Left renal cortex interstitium (tissue), 4 donors: ENCODE data around the gene PFN3. TPM values are rescaled to one million over a fixed set of nuclear protein-coding genes. Genes with fewer than 3 reads are reported as not detected.
"Not testable (repeated sequence)": the region's sequence is repeated elsewhere in the genome, so short reads cannot be mapped to it uniquely, and the experiment has no call there.

Experiments
- DNase-seq, 4 donors: peaks; one replicate each; pipeline ENCODE4 v3.0.0-alpha.2; 2013; ENCODE audit warnings: low read depth in 4 of 4, low spot score in 2 of 4, missing footprints in 1 of 4
- polyA plus RNA-seq, 4 donors: library from polyadenylated mRNA; unstranded; fragments of 120-200 nt; gene quantifications; one replicate each; pipeline ENCODE4 v1.2.1, GENCODE V29; 2013; ENCODE audit not compliant: insufficient read length in 4 of 4

Gene PFN3
- polyA plus RNA-seq, 4 donors, result 0.69 to 6.8 (median 2.5) TPM

DNA sequence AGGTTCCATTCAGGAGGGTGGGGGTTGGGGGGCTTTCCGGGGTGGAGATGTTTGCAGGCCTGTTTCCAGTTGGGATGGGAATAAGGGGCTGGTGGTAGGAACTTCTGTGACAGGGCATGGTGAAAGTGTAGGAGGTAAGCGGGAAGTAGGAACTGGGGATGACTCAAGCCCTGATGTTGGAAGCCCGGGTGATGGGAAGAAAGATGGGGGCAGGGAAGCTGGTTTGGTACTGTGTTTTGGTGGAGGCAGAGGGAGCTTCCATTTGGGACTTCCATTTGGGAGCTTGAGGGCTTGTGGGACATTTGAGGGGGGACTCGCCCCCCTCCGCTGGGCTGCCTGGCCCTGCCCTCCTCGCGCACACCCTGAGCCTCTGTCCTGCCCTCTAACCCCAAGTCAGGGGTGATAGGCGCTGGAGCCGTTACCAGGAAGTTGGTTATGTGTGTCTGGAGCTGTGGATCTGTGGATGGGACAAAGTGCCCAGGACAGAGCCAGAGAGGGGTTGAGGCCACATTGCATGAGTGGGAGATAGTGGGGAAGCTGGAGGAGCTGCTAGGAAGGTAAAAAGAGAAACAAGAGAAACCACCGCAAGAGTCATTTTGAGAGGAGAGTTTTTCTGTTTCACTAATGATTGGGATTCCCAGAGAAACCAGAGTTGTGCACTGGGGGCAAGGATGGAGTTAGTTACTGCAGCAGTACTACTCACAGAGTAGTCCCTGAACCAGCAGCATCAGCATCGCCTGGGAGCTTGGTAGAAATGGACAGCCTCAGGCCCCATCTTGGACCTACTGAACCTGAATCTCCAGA lies 36.1 kb downstream of the PFN3 start:
- no peak for DNase-seq

DNA sequence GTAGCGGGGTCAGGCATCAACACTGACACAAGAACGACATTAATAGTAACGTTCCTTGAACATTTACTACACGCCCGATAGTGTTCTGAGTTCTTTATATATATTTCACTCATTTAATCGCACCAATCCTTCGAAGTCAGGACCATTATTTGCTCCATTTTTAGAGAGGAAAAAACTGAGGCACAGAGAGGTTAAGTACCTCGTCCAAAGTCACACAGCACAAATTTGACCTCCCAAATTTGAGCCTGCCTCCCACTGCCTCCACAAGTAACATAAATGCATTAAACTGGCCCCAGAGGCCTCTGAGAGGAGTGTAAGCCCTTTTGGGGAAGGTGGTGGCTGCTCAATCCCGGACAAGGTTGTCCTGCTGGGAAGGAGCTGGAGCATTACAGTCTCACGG lies 36.9 kb downstream of the PFN3 start:
- no peak for DNase-seq

DNA sequence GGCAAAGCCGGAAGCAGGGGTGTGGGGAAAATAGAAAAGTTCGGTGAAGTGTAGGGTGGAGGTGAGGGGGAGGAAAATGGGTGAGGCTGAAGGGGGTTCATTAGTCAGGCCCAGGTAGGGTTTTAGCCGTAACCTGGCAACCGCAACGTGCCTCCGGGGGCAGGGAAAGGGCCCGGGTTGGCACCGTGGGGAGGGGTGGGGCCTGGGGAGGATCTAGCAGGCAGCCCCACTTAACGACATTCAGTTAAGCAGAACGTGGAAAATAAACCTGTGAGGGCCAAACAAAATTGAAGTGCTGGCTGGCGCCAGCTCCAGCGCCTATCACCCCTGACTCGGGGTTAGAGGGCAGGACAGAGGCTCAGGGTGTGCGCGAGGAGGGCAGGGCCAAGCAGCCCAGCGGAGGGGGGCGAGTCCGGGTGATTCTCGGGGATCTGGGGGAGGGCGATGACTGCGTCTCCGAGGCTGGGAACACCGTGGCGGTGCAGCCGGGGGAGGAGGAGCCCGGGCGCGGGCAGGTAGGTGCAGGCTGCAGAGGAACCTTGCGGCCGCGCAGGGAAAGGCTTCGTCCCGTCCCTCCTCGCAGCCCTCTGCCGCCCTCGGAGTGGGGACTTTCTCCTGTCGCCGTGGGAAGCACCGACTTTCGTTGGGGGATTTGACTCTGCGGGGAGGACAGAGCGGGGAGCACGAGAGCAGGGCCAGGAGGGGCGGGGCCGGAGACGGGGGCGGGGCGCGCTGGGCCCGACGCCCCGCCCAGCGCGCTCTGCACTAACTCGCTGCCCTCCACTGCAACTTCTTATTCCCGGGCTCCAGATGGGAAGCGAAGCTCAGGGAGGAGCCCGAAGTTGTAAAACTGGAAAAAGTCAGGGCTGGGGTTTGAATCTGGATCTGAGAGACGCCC lies 37.6 kb downstream of the PFN3 start:
- DNase-seq, result peak in 1 of 4 donors; percentile 37

DNA sequence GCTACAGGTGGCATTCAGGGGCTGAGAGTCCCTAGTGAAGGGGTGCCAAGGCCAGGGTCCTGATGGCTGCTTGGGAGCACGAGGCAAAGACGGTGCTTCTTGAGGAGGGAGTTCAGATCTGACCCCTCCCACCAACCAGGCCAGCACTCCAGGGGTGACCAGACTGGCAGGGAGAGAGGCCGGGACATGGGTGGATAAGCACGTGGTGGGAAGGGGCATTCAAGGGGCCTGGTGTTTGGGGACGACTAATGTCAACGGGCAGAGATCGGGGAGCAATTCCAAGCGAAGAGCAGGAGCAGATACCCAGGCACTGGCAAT lies 38.2 kb downstream of the PFN3 start:
- no peak for DNase-seq

DNA sequence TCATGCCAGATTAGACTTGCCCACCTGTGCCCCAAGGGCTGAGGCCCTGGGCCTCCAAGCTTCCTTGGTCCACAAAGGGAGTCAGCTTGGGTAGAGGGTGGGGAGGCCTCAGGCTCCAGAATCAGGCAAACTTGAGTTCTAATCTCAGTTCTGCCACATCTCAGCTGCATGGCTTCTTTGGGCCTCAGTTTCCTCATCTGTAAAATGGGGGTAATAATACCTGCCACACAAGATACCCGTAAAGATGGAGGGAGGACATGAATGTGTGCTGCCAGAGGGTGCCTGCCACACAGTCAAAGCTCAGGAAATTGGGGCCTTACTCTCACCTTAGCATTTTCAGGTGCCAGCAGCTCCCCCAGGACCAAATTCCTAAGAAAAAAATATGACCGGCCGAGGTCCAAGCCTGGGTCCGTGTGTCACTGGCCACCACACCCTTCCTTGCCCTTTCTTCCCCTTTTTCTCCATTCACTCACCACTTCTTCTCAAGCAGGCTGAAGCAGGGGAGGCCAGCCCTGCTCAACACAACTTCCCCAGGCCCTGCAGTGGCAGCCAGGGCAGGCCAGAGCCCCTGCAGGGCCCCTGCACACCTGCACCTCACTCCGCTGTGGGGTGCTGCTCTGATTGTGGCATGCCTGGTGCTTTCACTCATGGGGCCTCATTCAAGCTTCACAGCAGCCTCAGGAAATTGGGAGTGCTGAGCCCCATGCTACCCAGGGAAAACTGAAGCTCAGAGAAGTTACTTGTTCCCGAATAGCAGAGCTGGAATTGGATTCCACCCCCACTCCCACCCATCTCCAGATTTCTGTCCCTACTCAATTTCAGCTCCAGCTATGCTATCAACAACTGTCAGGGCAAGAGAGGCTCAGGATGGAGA lies 38.8 kb downstream of the PFN3 start:
- DNase-seq, result no peak

DNA sequence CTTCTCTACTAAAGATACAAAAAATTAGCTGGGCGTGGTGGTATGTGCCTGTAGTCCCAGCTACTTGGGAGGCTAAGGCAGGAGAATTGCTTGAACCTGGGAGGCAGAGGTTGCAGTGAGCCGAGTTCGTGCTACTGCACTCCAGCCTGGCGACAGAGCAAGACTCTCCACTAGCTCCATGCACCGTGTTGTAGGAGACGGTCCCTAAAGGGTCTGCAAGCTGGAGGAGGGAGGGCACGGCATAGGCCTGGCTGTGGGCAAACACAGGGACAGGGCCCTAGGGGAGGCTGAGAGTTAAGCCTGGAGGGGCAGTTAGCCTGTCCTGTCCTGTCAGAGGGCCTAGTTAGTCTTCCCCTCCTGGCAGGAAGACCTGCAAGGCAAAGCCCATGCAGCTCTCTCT lies 39.7 kb downstream of the PFN3 start:
- DNase-seq, result not testable (repeated sequence)

DNA sequence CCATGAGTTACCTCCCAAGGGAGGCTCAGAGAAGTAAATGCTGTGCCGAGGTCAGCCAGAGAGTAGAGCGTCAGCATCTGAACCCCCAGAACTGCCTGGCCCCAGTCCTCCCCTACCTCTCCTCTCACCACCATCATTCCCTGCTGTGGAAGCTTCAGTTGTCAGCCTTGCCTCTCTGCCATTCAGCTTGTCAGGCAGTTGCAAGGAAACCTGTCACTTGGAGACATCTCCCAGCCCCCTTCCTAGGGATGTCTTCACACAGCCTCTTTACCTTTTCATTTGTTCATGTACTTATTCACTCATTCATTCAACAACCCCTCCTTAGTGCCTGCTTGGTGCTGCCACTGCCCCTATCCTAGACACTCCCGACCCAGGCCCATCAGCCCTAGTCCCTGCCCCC lies 40.6 kb downstream of the PFN3 start:
- no peak for DNase-seq

DNA sequence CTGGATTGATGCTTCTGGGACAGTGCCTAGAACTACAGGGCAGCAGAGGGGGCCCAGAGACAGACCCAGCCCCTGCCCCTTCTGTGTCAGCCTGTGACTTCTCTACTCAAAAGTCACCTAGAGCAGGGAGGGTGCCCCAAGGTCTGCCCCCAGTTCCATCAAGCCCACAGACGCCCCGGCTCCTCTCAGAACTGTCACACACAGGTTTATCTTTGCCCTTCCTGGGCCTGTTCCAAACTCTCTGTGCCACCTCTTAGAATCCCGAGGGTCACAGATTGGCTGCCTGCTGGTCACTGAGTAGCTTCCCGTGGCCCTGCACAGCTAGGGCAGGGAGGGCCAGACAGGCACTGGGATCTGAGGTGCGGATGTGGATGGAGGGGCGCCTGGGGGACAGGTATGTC lies 41.0 kb downstream of the PFN3 start:
- no peak for DNase-seq

DNA sequence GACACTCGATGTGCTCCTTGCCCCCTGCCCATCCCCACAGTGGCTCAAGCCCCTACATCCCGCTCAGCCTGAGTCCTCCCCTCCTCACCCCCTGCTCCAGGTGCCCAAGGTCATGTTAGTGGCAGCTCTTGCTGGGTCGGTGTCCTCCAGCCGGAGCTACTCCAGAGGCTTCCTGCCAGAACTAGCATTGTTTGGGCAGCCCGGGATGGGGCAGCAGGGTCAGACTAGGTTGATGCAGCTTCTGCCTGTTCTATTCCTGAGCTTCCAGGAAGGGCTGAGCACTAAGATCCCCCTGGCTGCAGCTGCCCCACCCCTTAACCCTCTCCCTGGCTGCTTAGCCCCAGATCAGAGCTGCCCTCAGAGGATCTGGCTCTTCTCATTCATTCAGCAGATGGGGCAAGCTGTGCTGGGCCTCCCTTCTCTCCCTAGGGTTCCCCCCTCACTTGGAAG lies 42.1 kb downstream of the PFN3 start:
- DNase-seq, result no peak

DNA sequence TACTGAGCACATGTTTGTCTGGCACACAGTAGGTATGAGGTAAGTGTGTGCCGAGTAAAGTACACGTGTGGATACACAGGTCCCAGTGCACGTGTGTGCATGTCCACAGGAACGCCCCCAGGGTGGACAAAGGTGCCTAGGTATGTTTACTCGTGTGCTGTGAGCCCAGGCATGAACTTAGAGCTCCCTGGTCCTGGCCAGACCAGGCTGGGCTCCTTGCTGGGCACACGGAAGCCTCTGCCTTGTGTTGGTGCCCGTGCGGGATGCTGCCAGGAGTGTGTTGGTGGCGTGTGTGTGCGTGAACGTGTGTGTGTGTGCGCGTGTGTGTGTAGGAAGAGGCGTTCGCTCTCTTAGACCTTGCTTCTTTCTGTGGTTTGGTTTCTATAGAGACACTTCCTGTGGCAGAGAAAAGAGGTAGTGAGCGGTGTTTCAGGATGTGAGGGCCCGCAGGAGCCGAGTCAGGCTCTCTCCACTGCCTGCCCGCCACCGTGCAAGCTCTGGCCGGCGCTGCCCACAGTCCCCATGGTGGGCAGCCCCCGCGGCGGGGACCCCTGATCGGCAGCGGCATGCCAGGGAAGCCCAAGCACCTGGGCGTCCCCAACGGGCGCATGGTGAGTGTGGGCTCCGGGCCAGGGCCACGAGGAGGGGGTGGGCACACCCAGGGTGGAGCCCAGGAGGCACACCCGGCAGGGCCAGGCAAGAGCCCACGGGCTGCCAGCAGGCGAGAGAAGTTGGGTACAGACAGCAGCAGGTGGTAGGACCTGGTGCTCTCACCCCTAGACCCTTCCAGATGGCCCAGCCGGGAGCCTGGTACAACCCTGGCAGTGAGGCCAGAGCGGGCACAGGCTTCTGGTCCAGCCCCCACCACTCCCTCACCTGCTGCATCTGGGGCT lies 42.8 kb downstream of the PFN3 start, which contains the start of gene RGS14:
RGS14 (plus strand) TSS at position 466 of the 893 bp plus-strand sequence; CDS start at position 567, 101 bp downstream.
- DNase-seq, result no peak

DNA sequence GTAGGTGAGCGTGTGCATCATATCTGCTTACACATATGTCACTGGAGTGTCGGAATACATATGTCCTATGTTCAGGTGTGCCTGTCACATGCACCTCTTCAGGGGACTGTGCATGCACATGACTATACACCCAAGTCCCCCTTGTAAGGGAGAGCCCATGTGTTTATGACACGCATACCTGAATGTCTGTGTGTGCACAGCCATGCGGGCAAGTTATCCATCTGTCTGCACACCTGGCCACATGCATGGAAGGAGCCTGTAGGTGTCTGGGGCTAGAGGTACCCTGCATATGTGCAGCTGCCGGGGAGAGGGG lies 43.4 kb downstream of the PFN3 start:
- no peak for DNase-seq

DNA sequence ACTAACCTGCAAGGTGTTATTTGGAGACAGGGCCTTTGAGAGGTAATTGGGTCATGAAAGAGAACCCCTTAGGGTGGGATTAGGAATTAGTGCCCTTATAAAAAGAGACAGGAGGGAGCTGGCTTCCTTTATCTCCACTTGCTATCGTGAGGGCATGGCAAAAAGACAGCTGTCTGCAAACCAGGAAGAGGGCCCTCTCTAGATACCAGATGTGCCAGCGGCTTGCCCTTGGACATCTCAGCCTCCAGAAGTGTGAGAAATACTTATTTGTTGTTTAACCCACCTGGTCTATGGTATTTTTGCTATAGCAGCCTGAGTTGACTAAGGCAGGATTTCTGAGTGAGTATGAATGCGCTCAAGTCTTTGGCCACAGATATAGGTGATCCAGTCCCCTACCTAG lies 43.7 kb downstream of the PFN3 start:
- no peak for DNase-seq

DNA sequence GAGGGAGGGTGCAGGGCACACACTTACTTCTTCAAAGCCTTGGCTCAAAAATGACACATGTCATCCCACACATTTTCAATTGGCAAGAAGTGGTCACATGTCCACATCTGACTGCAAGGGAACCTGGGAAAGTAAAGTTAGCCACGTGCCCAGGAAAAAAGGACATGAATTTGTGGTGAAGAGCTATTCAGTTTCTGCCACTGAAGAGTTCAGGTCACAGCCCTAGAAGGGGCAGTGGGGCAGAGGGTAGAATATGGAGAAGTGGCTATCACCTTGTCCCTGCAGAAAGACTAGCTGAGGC lies 44.6 kb downstream of the PFN3 start:
- no peak for DNase-seq

DNA sequence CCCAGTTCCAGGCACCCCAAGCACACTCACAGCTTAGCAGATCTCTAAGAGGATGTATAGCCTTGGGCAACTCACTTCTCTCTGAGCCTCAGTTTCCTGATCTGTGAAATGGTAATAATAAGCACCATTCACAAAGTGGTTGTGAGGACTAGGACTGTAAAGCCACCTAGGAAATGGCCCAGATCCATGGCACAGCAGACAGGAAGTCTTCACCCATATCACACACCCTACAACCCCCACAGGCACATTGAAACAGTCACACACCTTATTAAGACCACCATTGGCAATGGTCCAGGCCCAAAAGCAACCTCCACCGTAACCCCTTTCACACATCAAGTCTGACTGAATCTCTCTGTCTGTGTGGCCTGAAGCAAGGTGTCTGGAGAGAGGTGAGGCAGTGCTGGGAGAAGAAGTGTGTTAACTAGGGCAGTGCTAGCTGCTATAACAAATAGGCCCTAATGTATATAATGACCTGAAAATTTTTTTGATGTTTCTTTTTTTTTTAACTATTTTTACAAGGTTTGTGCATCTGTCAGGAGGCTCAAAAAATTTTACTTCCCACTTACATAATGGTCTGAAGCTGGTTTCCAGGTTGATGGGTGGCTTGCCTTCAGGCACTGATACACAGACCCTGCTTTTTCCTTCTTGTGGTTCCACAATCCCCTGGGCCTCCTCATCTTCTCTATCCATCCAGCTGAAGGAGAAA lies 45.1 kb downstream of the PFN3 start:
- no peak for DNase-seq

DNA sequence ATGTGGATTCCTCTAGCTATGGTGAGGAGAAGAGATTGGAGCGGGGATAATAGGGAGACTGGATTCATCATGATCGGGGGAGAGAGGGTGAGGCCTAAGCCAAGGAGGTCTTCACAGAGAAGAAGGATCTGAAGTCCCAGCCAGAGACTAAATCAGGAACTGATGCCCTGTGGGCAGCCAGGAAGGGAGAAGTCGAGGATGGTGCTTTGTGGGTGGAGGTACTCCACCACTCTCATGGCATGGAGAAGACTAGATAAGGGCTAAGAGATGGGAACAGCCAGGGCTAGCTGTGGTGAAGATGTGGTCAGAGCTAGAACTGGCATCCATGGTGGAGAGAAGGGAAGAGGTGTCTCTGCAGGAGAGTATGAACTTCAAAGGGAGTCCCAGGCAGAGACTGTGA lies 45.8 kb downstream of the PFN3 start:
- no peak for DNase-seq

DNA sequence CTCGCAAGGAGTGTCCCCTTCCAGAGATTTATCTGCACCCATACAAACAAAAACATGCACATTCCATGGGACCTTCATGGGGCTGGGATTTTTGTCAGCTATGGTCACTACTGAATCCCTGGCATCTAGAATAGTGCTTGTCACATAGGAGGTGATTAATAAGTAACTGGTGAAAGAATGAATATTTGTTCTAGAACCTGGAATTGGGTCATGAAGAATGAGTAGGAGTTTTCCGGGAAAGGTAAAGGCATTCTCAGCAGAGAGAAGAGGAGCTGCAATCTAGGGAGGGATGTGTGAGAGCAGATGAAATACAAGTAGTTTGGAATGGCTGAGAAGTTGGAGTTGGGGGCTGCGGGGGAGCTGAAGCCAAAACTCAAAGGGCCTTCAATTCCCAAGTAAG lies 46.2 kb downstream of the PFN3 start:
- DNase-seq, result no peak

DNA sequence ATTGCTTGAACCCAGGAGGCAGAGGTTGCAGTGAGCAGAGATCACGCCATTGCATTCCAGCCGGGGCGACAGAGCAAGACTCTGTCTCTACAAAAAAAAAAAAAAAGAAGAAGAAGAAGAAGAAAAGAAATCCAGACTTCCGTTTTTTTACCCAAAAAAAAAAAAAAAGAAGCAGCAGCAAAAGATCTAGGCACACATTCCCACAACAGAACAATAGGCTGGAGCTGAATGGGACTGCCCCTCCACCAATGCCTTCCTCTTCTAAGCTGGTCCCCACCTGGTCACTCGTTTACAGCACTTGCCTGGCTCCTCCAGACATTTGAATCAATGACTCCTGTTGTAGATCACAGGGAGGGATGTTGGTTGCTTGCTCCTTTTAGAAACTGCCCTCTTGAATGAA lies 47.4 kb downstream of the PFN3 start:
- DNase-seq, result no peak

DNA sequence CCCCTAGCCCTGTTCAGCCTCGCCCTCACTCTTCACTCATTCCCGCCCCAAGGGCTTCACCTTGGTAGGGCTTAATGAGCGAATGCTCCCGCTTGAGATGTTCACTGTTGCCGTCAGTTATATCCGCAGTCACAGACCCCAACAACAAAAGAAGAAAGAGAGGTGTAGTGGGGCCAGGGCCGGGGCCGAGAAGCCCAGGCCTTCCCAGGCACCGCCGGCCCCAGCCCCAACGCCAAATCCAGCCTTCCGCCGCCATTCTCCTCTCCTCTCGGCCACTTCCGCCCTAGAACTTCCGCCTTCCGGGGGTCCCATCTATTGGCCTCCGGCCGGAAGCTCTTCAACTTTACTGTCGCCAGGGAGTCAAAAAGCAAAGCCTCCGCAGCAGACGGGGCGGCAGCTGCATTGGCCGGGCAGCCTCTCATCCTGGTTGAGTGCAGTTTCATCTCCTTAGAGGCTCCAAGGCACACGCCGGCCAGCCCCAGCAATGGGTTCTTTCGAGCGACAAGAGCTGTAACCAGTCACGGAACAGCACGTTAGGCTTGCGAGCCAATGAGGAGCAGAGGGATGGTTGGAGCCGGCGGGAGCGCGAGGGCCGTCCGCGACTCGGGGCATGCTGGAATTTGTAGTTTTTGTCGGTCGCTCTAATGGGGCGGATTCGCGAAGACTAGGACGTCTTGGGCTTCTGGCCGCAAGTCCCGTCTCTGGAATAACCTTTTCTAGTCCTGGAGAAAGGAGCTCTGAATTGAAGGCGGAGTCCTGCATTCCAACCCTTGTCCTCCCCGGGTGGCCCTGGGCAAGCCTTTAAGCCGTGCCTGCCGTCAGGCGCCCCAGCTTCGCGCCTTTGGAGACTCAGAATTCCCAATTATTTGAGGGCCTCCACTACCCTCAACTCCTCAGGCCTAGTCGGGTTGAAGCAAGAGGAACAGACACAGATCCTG lies 48.8 kb downstream of the PFN3 start, which contains the start of gene LMAN2:
LMAN2 (minus strand) TSS at position 277 of the 938 bp plus-strand sequence; CDS start at position 256, 21 bp downstream.
- DNase-seq, result peak; percentile 88 to 97 (median 94)
